NCI-H748 treated with DMSO at 0.1 percent for 48 hours (cell line): ENCODE measurements around the gene NR3C1.
"Not testable (repeated sequence)": the region's sequence is repeated elsewhere in the genome, so short reads cannot be mapped to it uniquely, and the experiment has no call there.

Source experiments
- DNase-seq: peaks from one replicate; lab custom pipeline; 2025; lab: John Stamatoyannopoulos, UW

The NR3C1 gene

DNA sequence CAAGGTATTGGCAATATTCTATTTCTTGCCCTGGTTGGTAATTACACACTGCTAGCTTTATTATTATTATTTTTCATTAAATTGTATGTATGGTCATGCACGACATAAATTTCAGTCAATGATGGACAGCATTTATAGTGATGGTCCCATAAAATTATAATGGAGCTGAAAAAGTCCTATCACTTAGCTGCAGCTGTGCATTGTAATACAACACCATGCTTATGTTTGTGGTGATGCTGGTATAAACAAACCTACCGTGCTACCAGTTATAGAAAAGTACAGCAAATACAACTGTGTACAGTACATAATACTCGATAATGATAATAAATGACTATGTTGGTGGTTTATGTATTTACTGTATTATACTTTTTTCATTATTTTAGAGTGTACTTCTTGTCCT is 65.5 kb downstream of the NR3C1 start:
- peak; percentile 3 for DNase-seq

DNA sequence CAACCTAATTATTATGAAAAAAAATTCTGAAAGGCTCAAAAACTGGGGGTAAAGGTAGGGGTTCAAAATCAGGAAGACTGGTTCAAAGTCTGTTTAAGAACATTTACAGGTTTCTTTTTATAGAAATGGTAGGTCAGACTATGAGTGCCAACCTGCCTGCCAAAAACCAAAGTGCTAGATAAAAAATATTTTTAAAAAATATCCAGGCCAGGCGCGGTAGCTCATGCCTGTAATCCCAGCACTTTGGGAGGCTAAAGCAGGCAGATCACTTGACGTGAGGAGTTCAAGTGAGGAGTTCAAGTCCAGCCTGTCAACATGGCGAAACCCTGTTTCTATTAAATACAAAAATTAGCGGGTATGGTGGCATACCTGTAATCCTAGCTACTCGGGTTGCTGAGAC is 67.0 kb downstream of the NR3C1 start:
- no peak for DNase-seq

DNA sequence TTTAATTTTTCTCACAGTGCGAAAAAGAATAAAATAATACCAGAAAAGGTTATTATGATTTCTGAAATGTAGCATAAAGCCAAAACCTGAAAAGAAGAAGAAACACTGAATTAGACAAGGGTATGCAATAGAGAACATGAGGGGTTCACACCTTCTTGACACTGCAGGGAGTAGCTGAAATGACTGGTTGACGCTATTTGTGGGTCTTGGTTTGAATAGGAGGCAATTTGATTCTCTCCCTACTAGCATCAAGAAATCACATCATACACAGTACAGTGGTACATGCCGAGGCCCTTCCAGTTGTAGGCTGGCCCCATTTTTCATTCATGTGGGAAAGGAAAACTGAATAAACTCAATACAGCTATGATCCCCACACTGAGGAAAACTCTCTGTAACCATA is 68.6 kb downstream of the NR3C1 start:
- no peak for DNase-seq

DNA sequence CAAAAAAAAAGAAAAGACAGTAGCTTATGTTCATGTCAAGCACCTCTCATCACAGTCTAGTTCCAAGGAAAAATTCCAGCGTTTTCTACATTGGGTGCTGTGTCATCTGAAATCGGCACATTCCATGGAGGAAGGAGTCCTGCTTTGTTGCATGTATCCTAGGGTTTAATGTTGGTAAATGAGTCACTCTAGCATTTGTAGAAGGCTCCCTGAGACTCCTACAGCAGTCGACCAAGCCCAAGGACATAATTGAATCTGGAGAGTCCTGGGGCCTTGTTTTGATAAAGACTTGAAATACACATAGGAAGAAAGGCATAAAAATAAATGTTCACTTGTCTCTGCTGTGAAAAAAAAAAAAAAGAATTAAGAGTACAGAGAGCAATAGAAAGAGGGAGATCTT is 69.1 kb downstream of the NR3C1 start:
- not testable (repeated sequence) for DNase-seq

DNA sequence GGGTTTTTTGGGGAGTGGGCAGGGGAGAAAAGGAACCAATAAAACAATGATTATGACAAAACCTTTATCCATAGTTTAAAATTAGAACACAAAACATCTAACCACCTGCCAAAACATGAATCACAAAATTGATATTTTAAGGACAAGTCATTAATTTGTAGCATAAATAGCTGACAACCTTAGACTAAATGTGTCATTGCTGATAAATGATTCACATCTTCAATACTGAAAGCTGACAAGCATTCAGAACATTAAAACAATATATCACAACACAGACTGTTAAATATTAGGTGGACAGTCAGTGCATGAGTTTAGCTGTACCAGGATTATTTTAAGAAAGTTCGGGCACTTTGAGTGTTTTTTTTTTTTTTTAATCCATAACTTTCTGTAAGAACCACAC is 71.5 kb downstream of the NR3C1 start:
- no peak for DNase-seq

DNA sequence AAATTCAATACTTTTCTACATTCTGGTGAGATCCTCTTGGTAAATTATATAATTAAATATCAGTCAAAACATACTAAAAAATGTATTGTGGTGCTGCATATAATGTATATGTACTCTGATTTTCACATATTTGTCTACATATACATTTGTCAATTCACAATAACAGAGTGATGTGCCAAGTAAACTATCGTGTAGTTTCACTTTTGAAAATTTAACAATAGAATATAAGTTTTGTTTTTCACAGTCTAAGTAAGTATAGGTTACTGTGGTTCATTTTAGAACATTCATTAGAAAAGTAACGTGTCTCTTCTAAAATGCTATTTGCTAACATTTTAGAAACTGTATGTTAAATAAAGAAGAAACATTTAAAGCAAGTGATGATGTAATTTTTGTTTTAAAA is 73.6 kb downstream of the NR3C1 start:
- DNase-seq = no peak

DNA sequence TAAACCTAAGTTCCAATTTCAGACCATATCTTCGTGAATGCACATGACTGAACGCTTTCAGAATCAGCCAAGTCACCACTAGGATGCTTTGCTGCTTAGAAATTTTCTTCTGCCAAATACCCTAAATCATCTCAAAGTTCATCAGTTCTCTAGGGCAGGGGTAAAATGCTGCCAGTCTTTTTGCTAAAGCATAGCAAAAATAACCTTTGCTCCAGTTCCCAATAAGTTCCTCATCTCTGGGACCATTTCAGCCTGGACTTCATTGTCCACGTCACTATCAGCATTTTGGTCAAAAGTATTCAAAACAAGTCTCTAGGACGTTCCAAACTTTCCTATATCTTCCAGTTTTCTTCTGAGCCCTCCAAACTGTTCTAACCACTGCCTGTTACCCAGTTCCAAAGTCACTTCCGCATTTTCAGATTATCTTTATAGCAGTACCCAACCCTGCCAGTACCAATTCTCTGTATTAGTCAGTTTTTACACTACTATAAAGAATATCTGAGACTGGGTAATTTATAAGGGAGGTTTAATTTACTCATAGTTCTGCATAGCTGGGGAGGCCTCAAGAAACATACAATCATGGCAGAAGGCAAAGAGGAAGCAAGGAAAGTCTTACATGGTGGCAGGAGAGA is 74.8 kb downstream of the NR3C1 start:
- DNase-seq = no peak

DNA sequence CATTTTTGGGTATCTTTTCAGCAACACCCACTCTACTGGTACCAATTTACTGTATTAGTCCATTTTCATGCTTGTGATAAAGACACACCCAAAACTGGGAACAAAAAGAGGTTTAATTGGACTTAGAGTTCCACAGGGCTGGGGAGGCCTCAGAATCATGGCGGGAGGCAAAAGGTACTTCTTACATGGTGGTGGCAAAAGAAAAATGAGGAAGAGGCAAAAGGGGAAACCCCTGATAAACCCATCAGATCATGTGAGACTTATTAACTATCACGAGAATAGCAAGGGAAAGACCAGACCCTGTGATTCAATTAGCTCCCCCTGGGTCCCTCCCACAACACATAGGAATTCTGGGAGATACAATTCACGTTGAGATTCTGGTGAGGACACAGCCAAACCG is 78.4 kb downstream of the NR3C1 start:
- not testable (repeated sequence) for DNase-seq

DNA sequence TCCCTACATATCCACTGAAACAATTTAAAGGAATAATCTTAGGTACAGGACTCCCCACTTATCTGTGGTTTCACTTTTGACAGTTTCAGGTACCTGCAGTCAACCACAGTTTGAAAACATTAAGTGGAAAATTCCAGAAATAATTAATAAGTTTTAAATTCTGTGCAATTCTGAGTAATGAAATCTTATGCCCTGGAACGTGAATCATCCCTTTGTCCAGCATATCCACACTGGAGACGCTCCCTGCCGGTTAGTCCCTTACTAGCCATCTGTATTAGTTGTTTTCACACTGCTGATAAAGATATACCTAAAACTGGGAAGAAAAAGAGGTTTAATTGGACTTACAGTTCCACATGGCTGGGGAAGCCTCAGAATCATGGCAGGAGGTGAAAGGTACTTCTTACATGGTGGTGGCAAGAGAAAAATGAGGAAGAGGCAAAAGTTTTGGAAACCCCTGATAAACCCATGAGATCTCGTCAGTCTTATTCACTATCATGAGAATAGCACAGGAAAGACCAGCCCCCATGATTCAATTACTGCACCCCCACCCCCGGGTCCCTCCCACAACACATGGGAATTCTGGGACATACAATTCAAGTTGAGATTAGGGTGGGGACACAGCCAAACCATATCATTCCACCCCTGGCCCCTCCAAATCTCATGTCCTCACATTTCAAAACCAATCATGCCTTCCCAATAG is 80.4 kb downstream of the NR3C1 start:
- not testable (repeated sequence) for DNase-seq

DNA sequence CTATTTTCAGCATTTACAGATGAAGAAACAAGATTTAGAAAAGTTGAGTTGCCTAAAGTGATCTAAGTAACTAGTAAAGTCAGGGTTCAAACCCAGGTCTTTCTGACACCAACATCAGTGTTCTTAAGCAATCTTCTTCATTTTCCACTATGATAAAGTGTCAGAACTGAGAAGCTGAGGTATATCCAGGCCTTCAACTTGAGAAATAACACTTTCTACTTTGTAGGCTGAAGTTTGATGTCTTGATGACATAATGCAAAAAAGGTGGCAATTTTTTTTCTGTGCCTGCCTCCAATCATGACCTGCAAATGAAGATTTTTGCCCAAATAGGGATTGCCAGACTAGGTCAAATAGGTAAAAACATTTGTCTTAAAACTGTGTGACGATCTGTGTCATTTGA is 81.3 kb downstream of the NR3C1 start:
- no peak for DNase-seq

DNA sequence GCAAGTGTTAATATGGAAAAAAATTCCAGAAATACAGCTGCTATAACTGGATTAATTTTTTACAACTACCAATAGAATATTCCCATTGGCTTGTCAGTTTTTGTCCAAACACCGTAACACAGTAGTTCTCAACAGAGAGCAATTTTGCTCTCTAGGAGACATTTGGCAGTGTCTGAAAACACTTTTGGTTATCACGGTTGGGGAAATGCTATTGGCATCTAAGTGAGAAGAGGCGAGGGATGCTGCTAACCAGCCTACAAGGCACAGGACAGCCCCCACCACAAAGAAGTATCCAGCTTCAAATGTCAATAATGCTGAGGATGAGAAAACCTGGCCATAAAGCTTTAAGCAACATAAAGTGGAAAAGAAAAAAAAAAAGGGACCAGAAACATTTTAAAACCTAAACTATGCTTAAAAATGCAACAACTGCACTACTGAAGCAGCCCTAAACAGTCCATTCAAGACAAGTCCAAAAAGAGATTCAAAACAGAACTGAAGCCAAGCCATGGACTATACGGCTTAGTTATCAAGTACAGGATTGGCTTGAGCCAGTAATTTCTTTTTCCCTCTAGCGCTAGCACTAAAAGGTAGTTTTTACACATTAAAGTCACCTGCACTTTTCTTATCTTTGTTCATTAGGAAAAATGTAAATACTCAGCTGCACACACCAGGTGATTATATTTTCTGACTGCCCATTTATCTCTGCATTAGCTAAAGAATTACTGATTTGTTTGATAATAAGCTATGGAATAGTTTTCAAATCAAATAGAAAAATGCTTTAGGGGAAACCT is 83.9 kb downstream of the NR3C1 start:
- no peak for DNase-seq

DNA sequence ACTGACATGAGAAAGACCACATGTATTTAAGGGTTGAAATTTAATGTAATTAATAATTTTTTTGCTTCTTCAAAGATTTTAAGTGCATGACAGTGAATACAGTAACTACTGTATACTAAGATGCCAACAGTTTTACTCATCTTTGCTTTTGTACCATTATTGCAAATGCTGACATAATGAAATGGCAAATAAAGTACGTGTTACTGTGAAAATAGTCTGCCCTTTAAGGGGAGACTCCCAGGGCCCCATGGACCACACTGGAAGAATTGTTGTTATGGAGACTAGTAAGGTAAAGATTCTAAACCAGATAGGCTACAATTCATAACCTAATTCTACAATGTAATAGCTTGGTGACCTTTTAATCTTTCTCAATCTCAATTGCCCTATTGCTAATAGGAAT is 84.7 kb downstream of the NR3C1 start:
- DNase-seq = no peak

DNA sequence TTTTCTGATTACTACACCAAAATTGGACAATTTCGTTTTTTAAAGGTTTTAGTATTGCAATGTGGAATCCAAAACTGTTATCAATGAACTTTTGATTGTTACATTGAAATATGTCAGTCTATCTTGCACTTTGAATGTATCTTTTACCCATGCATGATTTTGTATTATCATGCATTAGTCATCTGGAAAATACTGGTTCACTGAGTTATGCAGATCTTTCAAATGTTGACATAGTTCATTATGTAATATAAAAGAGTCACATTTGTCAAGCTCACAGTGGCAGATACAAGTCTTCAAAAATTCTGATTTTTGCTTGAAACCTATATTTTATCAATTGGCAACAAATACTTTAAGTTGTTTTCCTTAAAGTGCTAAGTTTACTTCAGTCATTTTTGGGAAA is 85.2 kb downstream of the NR3C1 start:
- no peak for DNase-seq

DNA sequence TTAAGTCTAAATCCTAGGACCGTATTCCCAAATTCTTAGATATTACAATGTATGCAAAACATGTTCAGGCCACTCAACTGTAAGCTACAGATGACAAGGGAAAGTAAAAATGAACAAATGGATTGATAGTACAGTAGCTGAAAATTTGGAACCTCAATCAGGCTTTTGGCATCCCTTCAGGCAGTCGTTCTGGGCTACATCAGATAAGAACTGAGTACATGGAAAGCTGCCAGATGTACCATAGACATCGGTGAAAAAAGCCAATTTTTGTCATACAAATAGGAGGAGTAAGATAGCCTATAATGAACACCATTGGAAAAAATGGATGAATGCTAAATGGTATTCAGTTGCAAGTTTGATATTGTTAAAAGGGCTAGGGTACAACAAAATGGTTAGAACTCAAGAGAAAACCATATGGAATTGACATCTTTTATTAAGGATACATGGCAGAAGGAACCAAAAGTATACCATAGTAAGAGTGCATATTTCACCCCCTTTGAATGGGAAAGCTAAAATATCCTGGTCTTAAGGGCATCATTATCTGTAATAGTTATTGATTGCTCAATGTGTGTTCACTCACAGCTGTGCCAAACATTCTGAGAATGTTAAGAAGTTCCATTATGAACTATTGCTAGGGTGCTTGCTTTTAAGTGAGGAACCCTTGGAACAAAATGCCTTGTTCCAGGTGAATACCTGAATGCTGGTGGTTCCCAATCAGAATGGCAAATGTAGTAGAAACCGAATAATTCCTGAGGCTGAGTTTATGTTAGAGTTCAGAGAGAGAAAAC is 86.4 kb downstream of the NR3C1 start:
- no peak for DNase-seq

DNA sequence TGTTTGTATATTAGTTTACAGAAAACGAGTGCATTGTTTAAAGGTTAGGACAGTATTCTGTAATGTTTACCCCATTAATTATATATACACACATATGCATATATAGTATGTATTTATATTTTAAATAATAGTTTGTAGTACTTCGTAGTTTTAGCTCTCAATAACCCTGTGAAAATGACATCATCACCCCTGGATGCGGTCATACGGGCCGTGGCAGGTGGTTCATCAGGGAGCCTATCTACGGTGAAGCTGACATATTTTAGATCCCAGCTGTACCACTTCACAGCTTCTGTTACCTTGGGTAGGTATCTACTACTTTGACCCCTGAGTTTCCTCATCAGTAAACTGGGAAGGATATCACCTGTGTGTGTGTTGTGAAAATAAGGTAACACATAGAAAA is 87.1 kb downstream of the NR3C1 start:
- DNase-seq = no peak

DNA sequence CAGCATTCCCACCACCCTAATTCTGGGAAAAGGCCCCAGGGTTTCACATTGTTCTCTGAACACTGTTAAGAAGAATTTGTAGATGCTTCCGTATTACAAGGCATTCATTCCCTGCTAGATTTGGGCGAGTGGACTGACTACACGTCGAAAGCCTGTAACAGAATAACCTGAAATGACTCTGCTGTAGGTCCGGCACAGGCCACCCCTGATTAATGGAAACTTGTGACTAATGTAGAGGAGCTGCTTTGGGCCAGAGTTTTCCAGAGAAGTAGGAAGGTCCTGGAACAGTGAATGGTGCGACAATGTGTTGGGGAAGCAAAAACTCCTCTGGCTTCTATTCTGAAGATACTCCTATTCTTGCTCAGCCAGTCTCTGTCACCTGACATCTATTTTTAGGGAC is 87.6 kb downstream of the NR3C1 start:
- no peak for DNase-seq

DNA sequence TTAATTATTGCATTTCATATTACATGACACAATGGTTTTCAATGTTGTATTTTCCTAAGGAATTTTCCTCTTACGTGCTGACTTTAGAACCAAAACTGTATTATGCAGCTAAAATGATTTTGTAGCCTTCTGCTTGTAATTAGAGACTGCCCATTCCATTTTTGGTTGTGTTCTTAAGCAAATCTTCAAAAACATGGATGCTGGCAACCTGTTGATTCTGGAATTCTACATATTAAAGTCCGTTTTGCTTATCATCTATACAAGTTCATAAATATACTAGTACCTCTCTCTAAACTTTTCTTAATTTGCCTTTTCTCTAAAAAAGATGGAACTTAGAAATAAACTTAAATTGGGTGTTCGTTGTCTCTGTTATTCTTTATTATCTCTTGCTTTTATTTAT is 88.3 kb downstream of the NR3C1 start:
- DNase-seq = no peak

DNA sequence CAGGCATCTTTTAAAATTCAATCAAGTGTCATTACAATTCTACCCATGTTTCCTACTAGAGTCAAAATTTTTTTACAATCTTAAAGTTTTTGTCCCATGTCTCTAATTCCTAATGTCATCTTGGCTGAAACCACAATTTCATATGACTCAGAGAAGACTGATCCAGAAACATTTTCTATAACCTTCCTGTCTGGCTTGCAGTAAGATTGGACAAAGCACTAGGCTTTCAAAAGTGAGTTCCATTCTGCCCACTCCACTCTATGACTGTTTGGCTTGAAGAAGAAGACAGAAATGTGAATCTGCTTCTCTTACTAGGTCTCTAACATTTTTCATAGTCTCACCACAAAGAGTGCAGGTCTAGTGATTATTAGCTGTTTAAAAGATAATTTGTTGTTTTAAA is 88.8 kb downstream of the NR3C1 start:
- DNase-seq = no peak

DNA sequence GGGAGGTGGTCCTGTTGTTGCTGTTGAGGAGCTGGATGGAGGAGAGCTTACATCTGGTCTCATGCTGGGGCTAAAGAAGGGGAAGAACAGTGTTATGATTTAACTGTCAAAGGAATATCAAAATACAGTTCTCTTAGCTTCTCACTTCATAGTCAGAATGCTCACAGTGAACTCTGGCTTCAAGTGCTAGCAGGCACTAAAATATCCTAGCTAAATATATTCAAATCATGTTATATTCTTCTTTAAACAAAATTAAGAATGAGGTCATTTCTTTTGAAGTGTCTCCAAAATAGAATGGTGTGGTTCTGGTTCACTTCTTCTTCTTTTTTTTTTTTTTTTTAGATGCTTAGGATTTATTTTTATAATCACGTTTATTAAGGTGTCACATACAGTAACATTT is 89.4 kb downstream of the NR3C1 start:
- DNase-seq = no peak

DNA sequence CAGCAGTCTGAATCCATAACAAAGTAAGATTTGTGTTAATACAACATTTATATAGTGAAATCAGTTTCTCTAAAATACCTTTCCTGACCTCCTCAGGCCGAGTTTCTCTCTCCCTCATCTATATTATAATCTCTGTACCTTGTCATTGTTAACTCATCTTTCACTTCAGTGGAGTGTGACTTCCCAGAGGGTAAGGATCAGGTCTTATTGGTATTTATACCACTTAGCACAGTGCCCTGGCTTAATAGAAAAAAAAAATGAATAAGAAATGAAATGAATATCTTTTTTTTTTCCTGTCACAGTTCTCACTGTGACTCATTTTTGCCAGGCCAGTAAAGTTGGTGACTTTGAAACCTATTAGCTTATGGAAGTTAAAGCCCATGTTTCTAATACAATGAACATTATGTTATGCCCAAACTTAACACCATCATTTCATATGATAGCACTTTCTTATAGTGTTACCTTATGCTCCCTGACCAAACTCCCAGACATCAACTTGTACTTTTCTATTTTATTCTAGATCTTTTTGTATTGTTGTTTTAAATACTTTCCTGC is 90.1 kb downstream of the NR3C1 start:
- no peak for DNase-seq

DNA sequence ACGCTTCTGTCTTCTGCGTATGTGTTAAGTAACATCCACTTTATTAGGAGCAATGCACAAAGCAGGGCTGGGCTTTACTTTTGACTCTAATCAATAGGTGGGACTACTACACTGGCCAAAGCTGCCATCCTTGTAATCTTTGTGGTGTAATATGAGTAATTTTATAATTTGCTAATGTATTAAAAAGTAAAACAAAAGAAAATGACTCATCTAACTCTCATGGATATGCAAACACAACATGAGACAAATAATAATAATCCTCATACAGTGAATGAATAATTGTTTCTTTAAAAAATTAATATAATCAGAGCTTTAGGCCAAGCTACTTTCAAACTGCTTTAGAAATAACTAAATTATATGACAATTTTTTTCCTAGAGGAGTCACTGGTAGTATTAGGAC is 90.7 kb downstream of the NR3C1 start:
- no peak for DNase-seq

DNA sequence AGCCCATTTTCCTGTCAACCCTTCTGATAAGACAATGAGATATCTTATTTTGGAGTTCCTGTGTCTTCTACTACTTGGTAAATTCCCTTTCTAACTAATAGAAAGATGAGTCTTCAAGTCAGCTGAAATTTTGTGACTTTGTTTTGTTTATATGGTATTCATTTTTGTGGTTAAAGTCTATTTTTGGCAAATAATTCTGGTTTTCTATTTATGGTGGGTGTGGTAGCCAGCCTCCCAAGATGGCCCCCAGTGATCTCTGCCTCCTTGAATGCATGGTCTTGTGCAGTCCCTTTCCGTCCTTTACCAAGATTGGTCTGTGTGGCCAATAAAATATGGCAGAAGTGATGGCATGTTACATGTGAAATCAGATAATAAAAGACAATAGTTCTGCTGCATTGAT is 91.5 kb downstream of the NR3C1 start:
- DNase-seq = no peak
